B cell (primary cell): ENCODE results near the gene C15orf40. TPM values are rescaled to one million over a fixed set of nuclear protein-coding genes. Genes with fewer than 3 reads are reported as not detected.

Experiments used
- ATAC-seq: fragments of 200-7000 bp; cut with Tn5 transposase; one replicate; pipeline ENCODE4 v1.10.0; 2021; ENCODE audit warnings: low read depth, mild to moderate bottlenecking, moderate number of reproducible peaks, moderate library complexity
- CTCF ChIA-PET: fragments of 350-600 bp; sonication (Branson Sonifier 250); formaldehyde crosslinking; loops from one replicate; lab custom pipeline; 2021; ENCODE audit warnings: antibody characterized with exemption, inconsistent platforms; lab: Charles Lee
- POLR2A ChIA-PET: fragments of 350-600 bp; sonication (Branson Sonifier 250); formaldehyde crosslinking; loops from one replicate; lab custom pipeline; 2021; ENCODE audit warnings: antibody characterized with exemption; lab: Charles Lee
- DNase-seq: peaks from one replicate; pipeline ENCODE4 v3.0.0; 2013
- H2AFZ ChIP-seq: 2 replicates; pipeline ENCODE4 v1.6.1; 2012; ENCODE audit warnings: mild to moderate bottlenecking, low read depth, low read length; ENCODE audit not compliant: insufficient read depth, poor library complexity, severe bottlenecking
- H3K27ac ChIP-seq, 2 donors: 1 replicate in 1 of 2; 2 replicates in 1 of 2; pipeline ENCODE4 v1.5.1; 2012 to 2013; ENCODE audit warnings: low read length in 2 of 2, mild to moderate bottlenecking in 2 of 2, moderate library complexity in 1 of 2
- H3K27me3 ChIP-seq, 4 experiments: fragments of 200-600 bp in 1 of 4; sonication (generic) in 1 of 4; replicated peaks in 1 of 4; 1 replicate in 2 of 4; 2 replicates in 2 of 4; pipeline versions ENCODE4 v1.6.1 to v1.7.0; 2013 to 2016; ENCODE audit warnings: low read length in 3 of 4, mild to moderate bottlenecking in 2 of 4, mixed read lengths in 1 of 4, moderate library complexity in 1 of 4; ENCODE audit not compliant: insufficient read depth in 4 of 4, control insufficient read depth in 3 of 4; ENCODE audit errors: control extremely low read depth in 1 of 4
- H3K36me3 ChIP-seq, 2 experiments: replicated peaks in 1 of 2; 1 replicate in 1 of 2; 2 replicates in 1 of 2; pipeline versions ENCODE4 v1.6.1 to v1.7.1; 2013; ENCODE audit warnings: low read length in 1 of 2; ENCODE audit not compliant: insufficient read depth in 2 of 2, control insufficient read depth in 1 of 2; ENCODE audit errors: control extremely low read depth in 1 of 2, extremely low read depth in 1 of 2
- H3K4me1 ChIP-seq, 2 donors: fragments of 200-600 bp in 1 of 2; sonication (generic) in 1 of 2; 1 replicate in 1 of 2; 2 replicates in 1 of 2; pipeline versions ENCODE4 v1.5.1 to v1.6.1; 2013 to 2017; ENCODE audit warnings: low read length in 2 of 2; ENCODE audit not compliant: control insufficient read depth in 2 of 2, insufficient read depth in 2 of 2
- H3K4me2 ChIP-seq: replicated peaks from 2 replicates; pipeline ENCODE3; 2012; ENCODE audit warnings: mild to moderate bottlenecking, low read depth, low read length; ENCODE audit not compliant: poor library complexity, severe bottlenecking
- H3K4me3 ChIP-seq, 5 experiments: fragments of 200-600 bp in 1 of 5; sonication (generic) in 1 of 5; 1 replicate in 3 of 5; 2 replicates in 2 of 5; pipeline versions ENCODE4 v1.5.1 to v1.7.0; 2011 to 2016; ENCODE audit warnings: low read length in 4 of 5, mild to moderate bottlenecking in 4 of 5, low read depth in 2 of 5, control low read depth in 1 of 5, moderate library complexity in 1 of 5; ENCODE audit not compliant: insufficient read depth in 1 of 5; ENCODE audit errors: control extremely low read depth in 1 of 5, extremely low read depth in 1 of 5
- H3K79me2 ChIP-seq: fragments of 200-600 bp; sonication (generic); one replicate; pipeline ENCODE4 v1.6.0; 2016; ENCODE audit warnings: low read length; ENCODE audit not compliant: control insufficient read depth, insufficient read depth
- H3K9ac ChIP-seq: fragments of 200-600 bp; sonication (generic); 2 replicates; pipeline ENCODE4 v1.6.1; 2017; ENCODE audit warnings: mild to moderate bottlenecking, low read length, moderate library complexity
- H3K9me3 ChIP-seq, 3 donors: one replicate each; pipeline versions ENCODE4 v1.6.1 to v1.7.1; 2013; ENCODE audit warnings: low read length in 2 of 3; ENCODE audit not compliant: control insufficient read depth in 2 of 3, insufficient read depth in 1 of 3; ENCODE audit errors: control extremely low read depth in 1 of 3
- H4K20me1 ChIP-seq: 2 replicates; pipeline ENCODE4 v1.6.0; 2012; ENCODE audit warnings: mild to moderate bottlenecking, low read length; ENCODE audit not compliant: insufficient read depth, control insufficient read depth, poor library complexity, severe bottlenecking
- H3K27ac Mint-ChIP-seq: one replicate; pipeline ENCODE4 v1.8.0; 2021; ENCODE audit warnings: mixed read lengths
- H3K27me3 Mint-ChIP-seq: one replicate; pipeline ENCODE4 v1.8.0; 2021; ENCODE audit warnings: mixed read lengths
- H3K4me1 Mint-ChIP-seq: one replicate; pipeline ENCODE4 v1.8.0; 2021; ENCODE audit warnings: mixed read lengths
- H3K4me3 Mint-ChIP-seq: one replicate; pipeline ENCODE4 v1.8.0; 2021; ENCODE audit warnings: mixed read lengths
- H3K9me3 Mint-ChIP-seq: one replicate; pipeline ENCODE4 v1.8.0; 2022; ENCODE audit warnings: mixed read lengths; ENCODE audit not compliant: insufficient read depth
- EZH2 ChIP-seq: IDR thresholded peaks from 2 replicates; pipeline ENCODE4 v1.6.1; 2012; ENCODE audit warnings: borderline replicate concordance, low read depth, mild to moderate bottlenecking, moderate library complexity, low read length; ENCODE audit not compliant: insufficient read depth, poor library complexity, severe bottlenecking
- WGBS: methylation state at CpG from one replicate; pipeline ENCODE4 v1.1.5; 2013; ENCODE audit warnings: missing lambda C conversion rate; ENCODE audit not compliant: insufficient coverage; 5-methylcytosine and 5-hydroxymethylcytosine counted together
- intact Hi-C: fragments of 100-400 bp; cut with micrococcal nuclease; formaldehyde crosslinking; loops from one replicate; pipeline ENCODE4 v1.10.0; 2022
- polyA plus RNA-seq: library from polyadenylated mRNA; depleted of rRNA; stranded (reverse); fragments of >200 nt; gene quantifications from 2 replicates; pipeline ENCODE4 v1.2.3, GENCODE V29; 2012
- total RNA-seq, 2 donors: library from RNA; stranded (reverse); fragments of 120-200 nt in 1 of 2; gene quantifications; 1 replicate in 1 of 2; 2 replicates in 1 of 2; pipeline versions ENCODE4 v1.2.3 to v1.2.4, GENCODE V29; 2013 to 2022
- TF ChIP-seq, protein P1 (sequence below): fragments of 200-600 bp; IDR thresholded peaks from one replicate; pipeline ENCODE4 v1.8.0; 2022; ENCODE audit warnings: antibody characterized with exemption, mild to moderate bottlenecking

C15orf40 gene
- total and polyA plus RNA-seq, 2 donors (not counting 1 experiment from before 2014, with no cell fraction given) = 24.0 to 40.7 TPM

DNA sequence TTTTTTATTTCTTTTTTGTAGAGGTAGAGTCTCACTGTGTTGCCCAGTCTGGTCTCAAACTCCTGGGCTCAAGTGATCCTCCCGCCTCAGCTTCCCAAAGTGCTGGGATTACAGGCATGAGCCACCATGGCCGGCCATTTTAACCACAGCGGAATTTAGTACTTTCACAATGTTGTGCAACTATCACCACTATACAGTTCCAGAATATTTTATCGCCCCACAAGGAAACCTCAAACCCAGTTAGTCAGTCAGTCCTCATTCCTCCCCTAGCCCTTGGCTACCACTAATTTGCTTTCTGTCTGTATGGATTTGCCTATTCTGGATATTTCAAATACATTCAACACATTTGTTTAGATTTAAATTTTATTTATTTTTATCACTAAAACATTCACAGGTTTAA, 43.4 kb downstream of the C15orf40 start:
- POLR2A ChIA-PET = no interaction called here
- TF ChIP-seq, protein P1, sequence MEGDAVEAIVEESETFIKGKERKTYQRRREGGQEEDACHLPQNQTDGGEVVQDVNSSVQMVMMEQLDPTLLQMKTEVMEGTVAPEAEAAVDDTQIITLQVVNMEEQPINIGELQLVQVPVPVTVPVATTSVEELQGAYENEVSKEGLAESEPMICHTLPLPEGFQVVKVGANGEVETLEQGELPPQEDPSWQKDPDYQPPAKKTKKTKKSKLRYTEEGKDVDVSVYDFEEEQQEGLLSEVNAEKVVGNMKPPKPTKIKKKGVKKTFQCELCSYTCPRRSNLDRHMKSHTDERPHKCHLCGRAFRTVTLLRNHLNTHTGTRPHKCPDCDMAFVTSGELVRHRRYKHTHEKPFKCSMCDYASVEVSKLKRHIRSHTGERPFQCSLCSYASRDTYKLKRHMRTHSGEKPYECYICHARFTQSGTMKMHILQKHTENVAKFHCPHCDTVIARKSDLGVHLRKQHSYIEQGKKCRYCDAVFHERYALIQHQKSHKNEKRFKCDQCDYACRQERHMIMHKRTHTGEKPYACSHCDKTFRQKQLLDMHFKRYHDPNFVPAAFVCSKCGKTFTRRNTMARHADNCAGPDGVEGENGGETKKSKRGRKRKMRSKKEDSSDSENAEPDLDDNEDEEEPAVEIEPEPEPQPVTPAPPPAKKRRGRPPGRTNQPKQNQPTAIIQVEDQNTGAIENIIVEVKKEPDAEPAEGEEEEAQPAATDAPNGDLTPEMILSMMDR = no peak
- no peak for TF ChIP-seq EZH2
- Mint-ChIP-seq H3K9me3 (no peaks in the 10 kb centered on the region), H3K27ac (no peak overlapping the region), H3K4me3 (no peak overlapping the region), H3K4me1 (no peaks in the 10 kb centered on the region), H3K27me3 (no peaks in the 10 kb centered on the region)
- H3K79me2 ChIP-seq = no peaks in the 10 kb centered on the region
- no peaks in the 10 kb centered on the region for H3K4me1 ChIP-seq
- no peak overlapping the region for H3K4me2 ChIP-seq
- CTCF ChIA-PET = no interaction called here
- H3K27ac ChIP-seq = no peak overlapping the region
- intact Hi-C loops = no loop called here
- H3K4me3 ChIP-seq = no peak overlapping the region
- WGBS = 100% methylated on average over 1 of the region's 4 CpGs
- DNase-seq (no peak), ATAC-seq (no peak)
- H2AFZ ChIP-seq = no peak overlapping the region
- no peak overlapping the region for H3K9ac ChIP-seq
- H3K9me3 ChIP-seq = no peaks in the 10 kb centered on the region
- H3K36me3 ChIP-seq = no peaks in the 10 kb centered on the region
- no peaks in the 10 kb centered on the region for H4K20me1 ChIP-seq
- H3K27me3 ChIP-seq = no peaks in the 10 kb centered on the region

GRCh38 chr15:82966671-82967071, 44.8 kb downstream of the C15orf40 start:
- no peak overlapping the region for H3K27ac Mint-ChIP-seq
- POLR2A ChIA-PET = no interaction called here

More at GRCh38 chr15:82966671-82967071, 44.8 kb downstream of the C15orf40 start:
- Histone ChIP-seq H3K27me3 (no peaks in the 10 kb centered on the region), H3K27ac (no peak overlapping the region), H3K9ac (no peak overlapping the region), H3K4me1 (no peaks in the 10 kb centered on the region), H4K20me1 (no peaks in the 10 kb centered on the region), H3K9me3 (no peaks in the 10 kb centered on the region), H3K4me3 (no peak overlapping the region), H3K79me2 (no peaks in the 10 kb centered on the region), H3K36me3 (no peaks in the 10 kb centered on the region), H3K4me2 (no peak overlapping the region), H2AFZ (no peak overlapping the region)
- no peaks in the 10 kb centered on the region for H3K4me1 Mint-ChIP-seq
- intact Hi-C loops = no loop called here
- no peak for DNase-seq
- CTCF ChIA-PET = no interaction called here
- TF ChIP-seq, protein P1 = no peak
- TF ChIP-seq EZH2 = no peak
- no CpG with 5 or more reads among the region's 4 CpGs for WGBS
- ATAC-seq = no peak
- no peak overlapping the region for H3K4me3 Mint-ChIP-seq
- no peaks in the 10 kb centered on the region for H3K27me3 Mint-ChIP-seq
- no peaks in the 10 kb centered on the region for H3K9me3 Mint-ChIP-seq
